GM23248 (cell line): Measurements from ENCODE around the gene LGI4.

Experiments
- EZH2 ChIP-seq: fragments of 200-600 bp; sonication (generic); IDR thresholded peaks from 2 replicates; pipeline ENCODE4 v1.6.1; 2018; ENCODE audit warnings: antibody characterized with exemption, mild to moderate bottlenecking; ENCODE audit not compliant: insufficient read depth, poor library complexity, severe bottlenecking
- EZH2phosphoT487 ChIP-seq: fragments of 200-600 bp; sonication (generic); IDR thresholded peaks from 2 replicates; pipeline ENCODE4 v1.6.1; 2018; ENCODE audit warnings: antibody characterized with exemption, moderate library complexity, mild to moderate bottlenecking, low read depth; ENCODE audit not compliant: insufficient read depth

DNA sequence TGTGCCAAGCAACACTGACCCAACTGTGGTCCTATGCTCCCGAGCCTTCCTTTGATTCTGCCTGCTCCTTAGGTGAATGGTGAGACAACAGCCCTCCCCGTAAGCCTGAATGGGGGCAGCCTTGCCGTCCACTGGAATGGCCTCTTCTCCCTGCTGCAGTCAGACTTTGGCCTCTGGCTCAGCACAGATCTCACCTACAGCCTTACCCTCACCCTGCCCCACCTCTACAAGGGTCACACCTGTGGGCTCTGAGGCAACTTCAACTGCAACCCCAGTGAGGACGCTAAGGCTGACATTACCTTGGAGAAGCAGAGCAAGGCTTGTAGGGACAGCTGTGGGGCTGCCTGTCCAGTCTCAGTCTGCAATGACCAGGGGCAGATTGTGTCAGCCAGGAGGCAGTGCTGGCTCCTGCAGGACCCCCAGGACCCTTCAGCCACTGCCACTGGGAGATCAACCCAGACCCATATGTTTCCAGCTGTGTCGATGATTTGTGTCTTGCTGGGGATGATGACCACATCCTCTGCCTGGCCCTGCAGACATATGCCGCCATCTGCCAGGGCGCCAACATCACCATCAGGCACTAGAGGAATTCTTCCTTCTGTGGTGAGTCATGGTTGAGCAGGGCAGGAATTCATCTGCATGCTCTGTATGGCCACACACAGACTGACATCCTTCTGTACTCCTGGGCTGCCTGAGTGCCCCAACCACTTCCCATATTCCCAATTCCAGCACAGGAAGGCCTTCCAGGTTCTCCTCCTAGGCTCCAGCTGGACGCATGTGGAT, 46.5 kb downstream of the LGI4 start:
- TF ChIP-seq EZH2phosphoT487 (no peak), EZH2 (no peak)
